ENCODE results near the gene ATP2C2. TPM values are rescaled to one million over a fixed set of nuclear protein-coding genes. Genes with fewer than 3 reads are reported as not detected.

Gene ATP2C2
- total RNA-seq, 1 donor from 2014 or later = not detected

DNA sequence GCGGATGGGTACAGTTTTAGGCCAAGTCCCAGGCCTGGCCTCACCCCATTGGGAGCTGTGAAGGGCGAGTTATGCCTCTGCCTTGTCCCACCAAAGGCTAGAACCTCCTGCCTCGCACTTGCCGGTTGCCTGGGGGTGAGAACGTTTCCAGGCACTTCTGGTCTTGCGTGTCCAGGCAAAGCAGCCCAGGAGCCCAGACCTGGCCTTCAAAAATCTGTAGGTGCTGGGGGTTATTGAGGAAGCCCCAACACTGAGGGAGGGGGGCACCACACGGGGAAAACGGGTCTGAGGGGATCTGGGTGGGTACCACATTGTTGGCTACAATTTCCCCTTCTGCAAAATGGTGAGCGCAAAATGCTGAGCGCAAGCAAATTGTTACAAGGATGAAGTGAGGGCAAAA is 12.2 kb upstream of the ATP2C2 start:
- ChIA-PET POLR2A (no interaction called here), CTCF (no interaction called here)
- Mint-ChIP-seq H3K4me3 (no peak overlapping the region), H3K9me3 (no peaks in the 10 kb centered on the region), H3K4me1 (no peaks in the 10 kb centered on the region), H3K27me3 (peaks cover 11% of the 10 kb centered on the region), H3K27ac (no peak overlapping the region), H3K36me3 (ENCODE audit: low read depth) (no peaks in the 10 kb centered on the region)
- ATAC-seq (ENCODE audit: low read depth) (no peak), DNase-seq (no peak)
- TF ChIP-seq, protein P1, sequence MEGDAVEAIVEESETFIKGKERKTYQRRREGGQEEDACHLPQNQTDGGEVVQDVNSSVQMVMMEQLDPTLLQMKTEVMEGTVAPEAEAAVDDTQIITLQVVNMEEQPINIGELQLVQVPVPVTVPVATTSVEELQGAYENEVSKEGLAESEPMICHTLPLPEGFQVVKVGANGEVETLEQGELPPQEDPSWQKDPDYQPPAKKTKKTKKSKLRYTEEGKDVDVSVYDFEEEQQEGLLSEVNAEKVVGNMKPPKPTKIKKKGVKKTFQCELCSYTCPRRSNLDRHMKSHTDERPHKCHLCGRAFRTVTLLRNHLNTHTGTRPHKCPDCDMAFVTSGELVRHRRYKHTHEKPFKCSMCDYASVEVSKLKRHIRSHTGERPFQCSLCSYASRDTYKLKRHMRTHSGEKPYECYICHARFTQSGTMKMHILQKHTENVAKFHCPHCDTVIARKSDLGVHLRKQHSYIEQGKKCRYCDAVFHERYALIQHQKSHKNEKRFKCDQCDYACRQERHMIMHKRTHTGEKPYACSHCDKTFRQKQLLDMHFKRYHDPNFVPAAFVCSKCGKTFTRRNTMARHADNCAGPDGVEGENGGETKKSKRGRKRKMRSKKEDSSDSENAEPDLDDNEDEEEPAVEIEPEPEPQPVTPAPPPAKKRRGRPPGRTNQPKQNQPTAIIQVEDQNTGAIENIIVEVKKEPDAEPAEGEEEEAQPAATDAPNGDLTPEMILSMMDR (IDR thresholded peaks at IDR 0.05) = no peak
- intact Hi-C loops (cut with micrococcal nuclease) = no loop called here

DNA sequence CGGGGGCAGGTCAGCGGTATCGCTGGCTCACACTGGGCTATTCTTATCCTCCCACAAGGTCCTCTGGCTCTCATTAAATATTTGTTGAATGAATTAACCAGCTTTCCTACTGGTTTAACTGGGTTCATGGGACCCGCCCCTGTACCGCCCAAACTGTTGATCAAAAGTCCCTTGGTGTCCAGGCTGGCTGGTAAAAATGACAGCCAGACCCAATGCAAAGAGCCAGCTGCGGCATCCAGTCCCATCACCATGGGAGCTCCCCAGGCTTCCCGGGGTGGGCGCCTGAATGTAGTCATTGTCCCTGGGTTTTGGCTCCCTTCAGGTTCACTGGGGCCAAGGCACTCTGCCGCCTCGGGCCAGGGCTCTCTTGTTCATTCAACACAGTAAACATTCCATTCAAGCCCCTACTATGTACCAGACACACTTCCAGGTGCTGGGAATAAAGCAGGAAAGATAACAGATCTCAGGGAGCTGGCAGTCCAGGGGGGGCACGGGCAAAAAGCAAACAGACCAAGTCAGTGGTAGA is 11.7 kb upstream of the ATP2C2 start:
- no peaks in the 10 kb centered on the region for H3K9me3 Mint-ChIP-seq
- H3K36me3 Mint-ChIP-seq (ENCODE audit: low read depth) = no peaks in the 10 kb centered on the region
- POLR2A ChIA-PET = no interaction called here
- peaks cover 11% of the 10 kb centered on the region for H3K27me3 Mint-ChIP-seq
- no peak for DNase-seq
- CTCF ChIA-PET = no interaction called here
- intact Hi-C loops (cut with micrococcal nuclease) = no loop called here
- no peak for ATAC-seq (ENCODE audit: low read depth)
- no peak overlapping the region for H3K27ac Mint-ChIP-seq
- TF ChIP-seq, protein P1 (IDR thresholded peaks at IDR 0.05) = no peak
- no peak overlapping the region for H3K4me3 Mint-ChIP-seq
- H3K4me1 Mint-ChIP-seq = no peaks in the 10 kb centered on the region

- ChIA-PET POLR2A (no interaction called here), CTCF (no interaction called here)
- no peaks in the 10 kb centered on the region for H3K36me3 Mint-ChIP-seq (ENCODE audit: low read depth)
- H3K27ac Mint-ChIP-seq = no peak overlapping the region
- no peaks in the 10 kb centered on the region for H3K4me1 Mint-ChIP-seq
- H3K4me3 Mint-ChIP-seq = no peak overlapping the region
- H3K27me3 Mint-ChIP-seq = peaks cover 10% of the 10 kb centered on the region
- no peaks in the 10 kb centered on the region for H3K9me3 Mint-ChIP-seq
- TF ChIP-seq, protein P1 (IDR thresholded peaks at IDR 0.05) = no peak
- DNase-seq = no peak
- ATAC-seq (ENCODE audit: low read depth) = no peak
- intact Hi-C loops (cut with micrococcal nuclease) = no loop called here
Observed at GRCh38 chr16:84357191-84357651, 11.1 kb upstream of the ATP2C2 start.

- Mint-ChIP-seq H3K4me3 (no peak overlapping the region), H3K4me1 (no peaks in the 10 kb centered on the region), H3K9me3 (no peaks in the 10 kb centered on the region), H3K27ac (no peak overlapping the region), H3K36me3 (ENCODE audit: low read depth) (no peaks in the 10 kb centered on the region), H3K27me3 (peaks cover 12% of the 10 kb centered on the region)
- TF ChIP-seq, protein P1 (IDR thresholded peaks at IDR 0.05) = no peak
- ATAC-seq (ENCODE audit: low read depth) = no peak
- ChIA-PET CTCF (no interaction called here), POLR2A (no interaction called here)
- no peak for DNase-seq
- intact Hi-C loops (cut with micrococcal nuclease) = no loop called here
Observed at GRCh38 chr16:84358601-84359295, 9.6 kb upstream of the ATP2C2 start.

GRCh38 chr16:84359326-84359725 is 9.0 kb upstream of the ATP2C2 start:
- ChIA-PET POLR2A (no interaction called here), CTCF (no interaction called here)
- no peak for ATAC-seq (ENCODE audit: low read depth)
- Mint-ChIP-seq H3K27ac (no peak overlapping the region), H3K27me3 (peaks cover 12% of the 10 kb centered on the region), H3K36me3 (ENCODE audit: low read depth) (no peaks in the 10 kb centered on the region), H3K9me3 (no peaks in the 10 kb centered on the region), H3K4me1 (no peaks in the 10 kb centered on the region), H3K4me3 (no peak overlapping the region)
- DNase-seq = no peak
- TF ChIP-seq, protein P1 (IDR thresholded peaks at IDR 0.05) = no peak
- intact Hi-C loops (cut with micrococcal nuclease) = no loop called here

Data from activated B cell treated with CpG ODN at 0.5 μM for 24 hours (primary cell).